GM18507 (cell line): Measurements from ENCODE around the gene HERC2.

Experiments
- DNase-seq: peaks from one replicate; pipeline ENCODE4 v3.0.0; 2011; ENCODE audit warnings: low read depth; ENCODE audit not compliant: insufficient read length; ENCODE audit errors: extremely low spot score
- FAIRE-seq: peaks from 2 replicates; lab custom pipeline; 2011; peaks lifted over from hg19 to GRCh38; lab: Jason Lieb, UNC

Gene HERC2

DNA sequence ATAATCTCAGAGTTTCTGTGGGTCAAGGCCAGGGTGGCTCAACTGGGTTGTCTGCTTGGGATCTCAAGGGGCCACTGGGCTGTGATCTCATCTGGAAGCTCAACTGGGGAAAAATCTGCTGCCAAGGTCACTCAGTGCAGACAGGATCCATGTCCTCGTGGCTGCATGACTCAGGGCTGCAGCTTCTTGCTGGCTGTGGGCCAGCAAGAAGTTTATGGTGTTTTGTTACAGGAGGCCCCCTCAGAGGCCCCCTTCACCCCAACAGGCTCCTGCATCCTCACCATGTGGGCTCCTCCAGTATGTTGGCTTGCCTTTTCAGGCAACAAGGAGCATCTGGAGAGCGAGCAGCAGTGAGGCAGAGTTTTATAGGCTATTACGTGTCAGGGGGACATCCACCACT is 237.4 kb downstream of the HERC2 start:
- DNase-seq: no peak
- no peak for FAIRE-seq

DNA sequence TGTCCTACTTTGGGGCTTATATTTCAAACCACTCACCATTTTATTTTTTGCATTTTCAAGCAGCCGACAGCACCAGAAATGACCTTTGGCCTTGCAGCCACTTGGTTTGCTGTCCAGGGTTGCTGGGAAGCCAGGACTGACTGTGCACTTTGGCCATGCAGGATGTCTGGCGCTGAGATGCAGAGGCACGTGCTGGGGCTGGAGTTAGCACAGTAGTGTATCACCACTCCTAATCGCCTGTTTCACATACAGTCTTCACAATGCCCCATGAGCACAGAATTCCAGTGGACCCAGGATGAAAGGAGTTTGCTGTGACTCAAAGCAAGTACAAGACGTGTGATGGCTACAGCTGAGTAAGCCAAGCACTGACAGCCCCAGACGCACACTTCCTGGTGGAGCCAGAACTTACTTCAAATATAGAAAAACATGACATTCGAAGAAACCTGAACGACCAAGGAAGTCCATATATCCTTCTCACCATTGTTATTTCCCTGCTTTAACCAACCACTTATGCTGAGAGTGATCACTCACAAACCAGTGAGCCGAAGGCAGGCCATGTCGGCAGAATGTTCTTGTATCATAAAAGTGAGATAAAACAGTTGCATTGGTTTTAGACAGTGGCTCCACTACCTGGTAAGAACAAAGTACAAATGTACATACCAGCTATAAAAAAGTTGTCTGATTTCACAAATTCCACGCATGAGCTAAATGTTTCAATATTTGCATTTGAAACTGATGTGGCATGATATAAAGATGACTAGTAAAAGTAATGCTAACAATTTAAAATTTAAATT is 238.9 kb downstream of the HERC2 start:
- DNase-seq: no peak
- FAIRE-seq: no peak

- FAIRE-seq: no peak
- no peak for DNase-seq
These were observed 240.4 kb downstream of the HERC2 start for GRCh38 chr15:28081594-28081993.

GRCh38 chr15:28080386-28080785 is 241.6 kb downstream of the HERC2 start:
- no peak for FAIRE-seq
- DNase-seq: no peak

DNA sequence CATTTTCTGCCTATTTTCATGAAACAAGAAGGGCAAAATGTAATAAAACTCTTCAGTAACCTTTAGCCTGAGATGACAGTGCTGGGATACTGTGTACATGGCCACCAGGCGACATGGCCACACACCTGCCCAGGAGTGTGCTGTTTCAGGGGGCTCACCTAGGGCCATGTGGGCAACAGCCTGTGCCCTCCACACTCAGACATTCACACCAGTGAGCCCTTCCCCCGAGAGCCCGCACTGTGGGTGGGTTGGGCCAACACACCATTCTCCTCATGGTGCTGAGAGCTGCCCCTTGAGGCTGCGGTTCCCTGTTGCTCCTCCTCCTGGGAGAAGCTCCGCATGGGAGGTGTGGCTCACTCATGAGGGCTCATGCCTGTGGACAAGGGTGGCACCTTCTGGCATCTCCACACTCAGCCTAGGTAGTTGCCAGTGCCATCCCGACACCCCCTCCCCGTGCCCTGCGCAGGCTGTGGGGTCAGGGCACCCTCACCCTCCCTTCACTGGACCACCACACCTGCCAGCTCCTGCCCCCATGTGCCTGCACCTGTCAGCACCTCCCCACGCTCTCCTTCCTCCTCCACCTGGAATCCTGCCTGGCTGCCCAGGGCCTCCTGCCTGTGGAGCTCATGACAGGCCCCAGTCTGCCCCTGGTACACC is 242.5 kb downstream of the HERC2 start:
- no peak for FAIRE-seq
- no peak for DNase-seq

DNA sequence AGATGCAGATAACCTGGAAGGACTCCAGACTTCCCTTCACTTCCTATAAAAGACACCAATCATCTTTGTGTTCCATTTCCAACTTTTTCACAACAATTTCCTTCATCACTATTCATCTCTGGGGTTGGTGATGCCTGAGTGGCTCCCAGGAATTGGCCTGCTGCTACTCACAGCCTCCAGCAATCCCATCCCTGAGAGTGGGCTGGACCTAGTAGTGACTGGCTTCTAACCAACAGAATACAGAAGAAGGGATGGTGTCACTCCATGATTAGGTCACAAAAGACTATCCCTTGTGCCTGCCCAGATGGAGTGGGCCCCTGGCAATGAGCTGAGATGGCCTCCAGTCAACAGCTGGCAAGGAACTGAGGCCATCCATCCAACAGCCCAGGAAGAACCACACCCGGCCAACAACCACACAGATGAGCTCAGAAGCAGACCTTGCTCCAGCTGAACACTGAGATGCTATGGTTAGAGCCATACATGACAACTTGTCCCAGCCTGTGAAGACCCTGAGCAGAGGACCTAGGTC is 243.7 kb downstream of the HERC2 start:
- FAIRE-seq (no peak), DNase-seq (no peak)

GRCh38 chr15:28075573-28075972 is 246.4 kb downstream of the HERC2 start:
- FAIRE-seq (no peak), DNase-seq (no peak)

DNA sequence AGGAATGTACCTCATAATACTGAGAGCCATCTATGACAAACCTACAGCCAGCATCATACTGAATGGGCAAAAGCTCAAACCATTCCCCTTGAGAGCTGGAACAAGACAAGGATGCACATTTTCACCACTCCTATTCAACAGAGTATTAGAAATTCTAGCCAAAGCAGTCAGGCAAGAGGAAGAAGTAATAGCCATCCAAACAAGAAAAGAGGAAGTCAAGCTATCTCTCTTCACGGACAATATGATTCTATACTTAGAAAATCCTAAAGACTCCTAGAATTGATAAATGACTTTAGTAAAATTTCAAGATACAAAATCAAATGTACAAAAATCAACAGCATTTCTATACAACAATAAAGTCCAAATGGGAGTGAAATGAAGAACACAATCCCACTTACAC is 253.0 kb downstream of the HERC2 start:
- FAIRE-seq: no peak
- DNase-seq: no peak

- FAIRE-seq: no peak
- no peak for DNase-seq
These were observed 255.7 kb downstream of the HERC2 start for GRCh38 chr15:28066231-28066630.
